Activated CD4-positive, alpha-beta T cell treated with anti-CD3 and anti-CD28 coated beads, Interleukin-2, amount 50 U/mL, for 4 hours (primary cell): Measurements from ENCODE around the gene OR10A2.
"Not testable (repeated sequence)": the region's sequence is repeated elsewhere in the genome, so short reads cannot be mapped to it uniquely, and the experiment has no call there.

Experiments used
- DNase-seq, 2 experiments: peaks; one replicate each; pipeline ENCODE4 v3.0.0-alpha.2; 2020

Gene OR10A2

GRCh38 chr11:6888830-6889229 is 26.0 kb downstream of the OR10A2 start:
- DNase-seq: no peak

GRCh38 chr11:6889835-6890234 is 27.0 kb downstream of the OR10A2 start:
- no peak for DNase-seq

- DNase-seq: no peak
These were observed 29.5 kb downstream of the OR10A2 start, which contains the start of gene OR2D2 for GRCh38 chr11:6892400-6892799. OR2D2 (minus strand) TSS chr11:6892500; CDS start chr11:6892500, 0 bp downstream.

GRCh38 chr11:6894097-6894496 is 31.2 kb downstream of the OR10A2 start:
- no peak for DNase-seq

GRCh38 chr11:6895010-6895409 is 32.2 kb downstream of the OR10A2 start:
- no peak for DNase-seq

GRCh38 chr11:6898911-6899310 is 36.1 kb downstream of the OR10A2 start:
- DNase-seq: no peak

- DNase-seq: no peak
These were observed 37.6 kb downstream of the OR10A2 start for GRCh38 chr11:6900327-6900999.

- DNase-seq: not testable (repeated sequence)
These were observed 41.9 kb downstream of the OR10A2 start for GRCh38 chr11:6904804-6905203.

- DNase-seq: no peak
These were observed 48.5 kb downstream of the OR10A2 start for GRCh38 chr11:6911378-6911777.

- DNase-seq: no peak
These were observed 49.1 kb downstream of the OR10A2 start for GRCh38 chr11:6911948-6912347.

GRCh38 chr11:6919698-6920097 is 56.8 kb downstream of the OR10A2 start:
- no peak for DNase-seq

- no peak for DNase-seq
These were observed 57.8 kb downstream of the OR10A2 start, which contains the start of gene OR2D3 for GRCh38 chr11:6920702-6921101. OR2D3 (plus strand) TSS chr11:6921002; CDS start chr11:6921002, 0 bp downstream.
